CD4-positive, alpha-beta T cell treated with Interferon alpha-2 for 1 hour (primary cell): ENCODE measurements around the gene MRGPRD.
A peak's percentile ranks its signal among the peaks of the same experiment; 100 is the strongest.
"Not testable (repeated sequence)": the region's sequence is repeated elsewhere in the genome, so short reads cannot be mapped to it uniquely, and the experiment has no call there.

Source experiments
- DNase-seq, 2 donors: peaks; one replicate each; pipeline ENCODE4 v3.0.0-alpha.2; 2020 to 2022

Gene MRGPRD

GRCh38 chr11:68992743-68993255, 12.0 kb upstream of the MRGPRD start:
- DNase-seq = no peak

GRCh38 chr11:68990995-68991780, 10.4 kb upstream of the MRGPRD start:
- no peak for DNase-seq

GRCh38 chr11:68989936-68990606, 9.3 kb upstream of the MRGPRD start:
- DNase-seq = no peak

GRCh38 chr11:68988491-68988890, 7.7 kb upstream of the MRGPRD start:
- DNase-seq = no peak

GRCh38 chr11:68987211-68987610, 6.4 kb upstream of the MRGPRD start:
- no peak for DNase-seq

GRCh38 chr11:68983801-68984200, 3.0 kb upstream of the MRGPRD start:
- no peak for DNase-seq

- DNase-seq = no peak
Observed at GRCh38 chr11:68982134-68982533, 1.3 kb upstream of the MRGPRD start.

GRCh38 chr11:68979931-68980775, 633 bp downstream of the MRGPRD start:
- no peak for DNase-seq

- DNase-seq = no peak
Observed at GRCh38 chr11:68978931-68979594, 1.7 kb downstream of the MRGPRD start.

- DNase-seq = no peak
Observed at GRCh38 chr11:68978626-68978930, 2.2 kb downstream of the MRGPRD start.

GRCh38 chr11:68977781-68978625, 2.8 kb downstream of the MRGPRD start:
- DNase-seq = no peak

- DNase-seq = no peak
Observed at GRCh38 chr11:68976563-68976962, 4.2 kb downstream of the MRGPRD start.

- no peak for DNase-seq
Observed at GRCh38 chr11:68976095-68976494, 4.7 kb downstream of the MRGPRD start.

GRCh38 chr11:68974421-68975194, 6.2 kb downstream of the MRGPRD start:
- DNase-seq = peak in 1 of 2 donors; percentile 28

GRCh38 chr11:68973706-68974105, 7.1 kb downstream of the MRGPRD start:
- not testable (repeated sequence) for DNase-seq

GRCh38 chr11:68973219-68973618, 7.6 kb downstream of the MRGPRD start:
- DNase-seq = no peak

GRCh38 chr11:68970921-68971636, 9.7 kb downstream of the MRGPRD start:
- DNase-seq = no peak

GRCh38 chr11:68969386-68969785, 11.4 kb downstream of the MRGPRD start:
- no peak for DNase-seq

GRCh38 chr11:68968306-68969250, 12.2 kb downstream of the MRGPRD start:
- no peak for DNase-seq
